Fibroblast of skin of abdomen (primary cell): ENCODE results near the gene CNDP1.

ENCODE experiments used
- DNase-seq: peaks from one replicate; pipeline ENCODE4 v3.0.0-alpha.2; 2013

CNDP1 gene

DNA sequence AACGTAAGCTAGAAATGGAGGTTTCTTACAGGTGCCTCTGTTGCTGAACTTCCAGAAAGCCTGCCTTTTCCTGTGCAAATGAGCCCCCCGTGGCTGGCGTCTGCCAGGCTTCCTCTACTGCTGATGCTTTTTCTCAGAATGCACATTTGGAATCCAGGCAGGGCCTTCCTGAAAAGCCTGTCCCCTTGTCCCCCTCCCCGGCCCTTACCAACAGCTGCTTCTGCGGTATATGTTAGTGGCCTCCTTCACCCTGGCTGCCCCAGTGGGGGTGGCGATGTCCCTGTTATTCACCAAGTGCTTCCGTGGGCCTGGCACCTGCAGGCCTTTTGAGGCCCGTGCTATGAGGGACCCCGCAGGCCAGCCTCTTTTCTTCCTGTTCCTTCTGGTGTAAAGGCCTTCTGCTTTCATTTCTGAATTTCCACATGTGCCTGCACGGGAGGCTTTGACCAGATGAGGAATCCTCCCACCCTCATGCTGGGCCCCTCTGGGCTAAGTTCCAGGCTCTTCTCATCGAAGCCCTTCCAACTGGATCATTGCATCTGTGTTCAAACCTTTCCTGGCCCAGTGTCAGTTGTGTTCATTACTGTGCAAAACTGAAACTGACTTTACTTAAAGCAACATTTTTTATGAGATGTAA is 27.7 kb upstream of the CNDP1 start:
- DNase-seq, result peak; percentile 52

DNA sequence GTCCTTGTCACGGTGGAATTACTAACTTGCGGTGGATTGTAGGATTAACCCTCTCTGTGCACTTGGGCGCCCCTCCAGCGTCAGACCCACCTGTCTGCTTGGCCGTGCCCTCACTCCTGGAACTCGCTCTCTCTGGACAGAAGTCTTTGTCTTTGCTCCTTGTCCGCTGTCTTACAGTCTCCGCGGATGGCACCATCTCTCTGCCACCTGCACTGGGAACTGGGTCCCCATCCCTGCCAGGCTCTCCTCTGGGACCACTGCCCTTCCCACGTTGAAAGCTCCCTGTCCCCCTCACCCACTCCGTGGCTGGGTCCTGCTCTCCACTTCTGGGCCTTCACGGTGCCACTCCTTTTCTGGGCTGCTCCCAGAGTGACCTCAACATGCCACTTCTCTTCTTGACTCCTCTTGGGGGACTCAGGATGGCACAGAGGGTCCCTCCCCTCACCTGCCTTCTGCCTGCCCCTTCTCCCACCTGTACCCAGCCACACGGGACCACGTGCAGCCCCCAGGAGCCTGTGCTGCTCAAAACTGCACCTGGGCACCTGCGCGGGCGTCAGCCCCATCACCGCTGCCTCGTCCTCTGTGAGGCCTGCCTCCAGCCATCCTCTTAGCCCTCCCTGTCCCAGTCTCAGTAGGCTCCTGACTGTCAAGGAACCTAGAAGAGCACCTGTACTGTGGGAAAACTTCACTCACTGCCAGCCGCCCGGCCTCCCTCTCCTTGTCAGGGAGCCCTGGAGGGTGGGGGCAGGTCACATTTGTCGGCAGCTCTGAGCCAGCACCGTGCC is 27.0 kb upstream of the CNDP1 start:
- no peak for DNase-seq

DNA sequence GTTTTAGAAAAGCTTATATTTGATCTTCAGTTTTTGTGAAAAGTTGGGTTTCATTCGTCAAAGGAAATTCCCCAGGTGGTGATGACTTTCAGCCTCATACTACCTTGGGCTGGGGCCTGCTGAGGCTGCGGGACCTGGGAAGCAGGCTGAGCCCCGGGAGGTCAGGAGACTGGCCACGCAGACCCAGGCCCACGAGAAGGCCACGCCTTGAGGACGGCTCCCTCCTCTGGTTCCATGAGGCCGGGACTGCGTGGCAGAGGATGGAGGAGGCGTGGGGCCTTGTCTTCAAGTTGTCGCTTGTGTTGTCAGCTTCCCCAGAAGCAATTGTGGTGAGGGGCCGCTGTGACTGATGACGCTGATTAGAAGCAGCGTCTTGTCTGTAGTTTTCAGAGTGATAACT is 26.4 kb upstream of the CNDP1 start:
- no peak for DNase-seq

DNA sequence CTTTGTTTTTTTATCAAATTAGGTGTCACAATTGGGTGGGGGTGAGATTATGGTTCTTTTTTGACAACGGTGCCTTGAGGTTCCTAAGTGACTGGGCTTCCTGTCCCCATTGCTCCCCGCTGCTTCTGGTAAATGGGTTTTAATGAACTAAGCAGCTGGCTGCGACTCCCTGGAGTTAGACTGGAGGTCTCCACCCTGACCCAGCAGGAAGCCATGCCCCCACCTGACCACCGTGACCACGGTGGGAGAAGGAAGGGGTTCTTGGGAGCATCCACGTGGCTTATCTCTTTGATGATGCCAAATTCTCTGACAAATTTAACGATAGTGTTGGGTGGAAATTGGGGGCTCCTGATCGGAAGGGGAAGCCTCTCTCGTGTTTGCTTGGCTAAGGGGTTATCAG is 25.9 kb upstream of the CNDP1 start:
- no peak for DNase-seq

DNA sequence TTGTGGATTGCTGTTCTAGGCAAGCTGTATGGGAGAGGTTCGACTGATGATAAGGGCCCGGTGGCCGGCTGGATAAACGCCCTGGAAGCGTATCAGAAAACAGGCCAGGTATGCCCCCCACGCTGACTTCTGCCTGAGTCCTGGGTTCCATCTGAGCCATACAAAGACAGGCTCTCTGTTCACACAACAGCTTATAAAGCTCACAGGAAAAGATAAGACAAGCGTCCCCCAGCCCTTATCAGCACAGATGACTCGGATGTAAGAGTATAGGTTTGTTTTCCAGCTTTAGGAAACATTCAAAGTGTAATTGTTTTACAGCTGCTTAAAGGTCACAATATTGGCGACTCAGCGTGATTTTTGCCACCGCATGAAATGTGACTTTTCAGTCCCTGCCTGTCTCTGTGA is 25.5 kb upstream of the CNDP1 start:
- no peak for DNase-seq

DNA sequence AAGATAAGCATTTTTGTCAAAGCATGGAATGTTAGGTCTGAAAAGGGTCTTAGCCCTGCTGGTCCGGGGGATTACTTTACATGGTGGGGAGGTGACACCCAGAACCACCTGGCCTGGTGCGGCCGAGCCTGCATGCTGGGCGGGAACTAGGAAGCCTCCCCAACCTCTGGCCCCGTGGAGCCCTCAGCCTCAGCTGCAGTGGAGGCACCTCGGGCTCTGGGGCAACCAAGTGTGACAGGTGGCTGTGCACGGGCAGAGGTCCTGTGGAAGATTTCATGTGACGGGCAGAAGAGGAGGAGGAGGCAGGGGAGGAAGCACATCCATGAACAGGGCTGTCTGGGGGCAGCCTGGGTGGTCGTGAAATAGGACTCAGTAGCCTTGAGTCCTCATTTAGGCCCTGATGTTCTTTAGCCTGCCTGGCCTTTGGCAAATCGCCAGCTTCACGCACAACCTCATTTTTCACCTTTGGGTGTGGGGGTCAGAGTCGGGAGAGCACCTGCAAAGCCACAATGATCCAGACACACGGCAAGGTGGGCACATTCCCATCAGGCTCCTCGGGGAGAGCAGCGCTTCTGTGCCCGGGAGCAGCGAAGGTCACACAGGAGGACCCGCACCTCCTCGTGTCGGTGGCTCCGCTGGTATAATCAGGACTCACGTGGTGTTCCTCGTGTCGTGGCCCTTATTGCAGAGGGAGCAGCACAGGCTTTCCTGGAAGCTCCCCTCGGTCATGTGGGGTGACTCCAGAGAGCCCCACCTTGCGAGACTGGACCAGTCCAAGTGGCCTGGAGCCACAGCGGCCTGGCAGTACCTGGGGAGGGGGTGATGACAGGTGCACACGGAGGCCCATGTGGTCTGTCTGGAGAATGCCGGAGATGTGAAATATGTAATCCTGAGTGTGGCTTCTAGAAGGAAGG is 24.2 kb upstream of the CNDP1 start:
- no peak for DNase-seq

DNA sequence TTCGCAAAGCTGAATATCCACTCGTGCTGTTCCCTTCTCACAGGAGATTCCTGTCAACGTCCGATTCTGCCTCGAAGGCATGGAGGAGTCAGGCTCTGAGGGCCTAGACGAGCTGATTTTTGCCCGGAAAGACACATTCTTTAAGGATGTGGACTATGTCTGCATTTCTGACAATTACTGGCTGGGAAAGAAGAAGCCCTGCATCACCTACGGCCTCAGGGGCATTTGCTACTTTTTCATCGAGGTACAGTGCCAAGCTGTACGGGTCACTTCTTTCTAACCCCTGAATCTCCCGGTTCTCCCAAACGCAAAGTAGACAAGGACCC is 23.6 kb upstream of the CNDP1 start:
- DNase-seq, result no peak

DNA sequence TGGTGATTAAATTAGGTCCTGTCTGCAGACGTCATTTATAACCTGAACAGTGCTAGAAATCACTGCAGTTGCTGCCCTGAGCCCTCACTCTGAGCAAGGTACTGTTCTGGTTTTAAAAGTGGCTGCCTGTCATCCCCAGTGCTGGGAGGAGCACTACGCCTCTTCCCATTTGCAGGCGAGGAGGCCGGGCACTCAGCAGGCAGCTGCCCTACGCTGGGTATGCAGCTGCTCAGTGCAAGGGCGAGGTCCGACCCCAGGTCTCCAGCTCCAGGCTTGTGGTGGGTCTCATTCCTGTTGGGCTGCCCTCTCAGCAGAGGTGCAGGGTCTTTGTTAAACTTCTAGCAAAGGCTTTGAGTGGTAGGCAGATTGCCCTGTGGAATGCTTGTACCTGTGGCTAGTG is 22.5 kb upstream of the CNDP1 start:
- DNase-seq, result no peak

DNA sequence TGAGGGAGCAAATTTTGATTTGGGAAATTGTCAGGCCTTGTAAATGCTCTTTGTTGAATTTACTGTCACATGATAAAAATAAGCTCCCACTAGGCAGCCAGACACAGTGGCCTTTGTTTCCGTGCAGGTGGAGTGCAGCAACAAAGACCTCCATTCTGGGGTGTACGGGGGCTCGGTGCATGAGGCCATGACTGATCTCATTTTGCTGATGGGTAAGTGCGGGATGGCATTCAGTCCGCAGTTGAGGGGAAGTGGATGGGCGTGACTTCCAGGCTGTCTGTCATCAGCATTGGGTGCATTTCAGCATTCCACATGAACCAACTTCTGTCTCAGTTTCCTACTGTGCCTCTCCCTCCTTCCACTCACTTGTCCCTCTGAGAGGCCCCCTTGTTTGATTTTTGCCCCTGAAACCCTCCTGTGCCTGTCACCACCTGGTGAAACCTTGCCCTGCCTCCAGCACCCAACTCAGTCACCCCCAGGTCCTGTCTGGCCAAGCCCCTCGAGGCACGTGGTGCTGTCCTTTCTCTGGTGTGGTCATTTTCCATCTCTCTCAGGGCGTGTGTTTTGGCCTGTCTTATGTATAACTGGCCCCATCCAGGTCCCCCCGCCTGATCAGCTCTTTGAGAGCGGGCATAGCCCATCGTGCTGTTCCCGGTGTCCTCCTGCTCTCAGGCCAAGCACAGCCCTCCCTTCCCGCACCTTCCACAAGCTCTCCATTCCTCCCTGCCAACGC is 21.8 kb upstream of the CNDP1 start:
- no peak for DNase-seq

DNA sequence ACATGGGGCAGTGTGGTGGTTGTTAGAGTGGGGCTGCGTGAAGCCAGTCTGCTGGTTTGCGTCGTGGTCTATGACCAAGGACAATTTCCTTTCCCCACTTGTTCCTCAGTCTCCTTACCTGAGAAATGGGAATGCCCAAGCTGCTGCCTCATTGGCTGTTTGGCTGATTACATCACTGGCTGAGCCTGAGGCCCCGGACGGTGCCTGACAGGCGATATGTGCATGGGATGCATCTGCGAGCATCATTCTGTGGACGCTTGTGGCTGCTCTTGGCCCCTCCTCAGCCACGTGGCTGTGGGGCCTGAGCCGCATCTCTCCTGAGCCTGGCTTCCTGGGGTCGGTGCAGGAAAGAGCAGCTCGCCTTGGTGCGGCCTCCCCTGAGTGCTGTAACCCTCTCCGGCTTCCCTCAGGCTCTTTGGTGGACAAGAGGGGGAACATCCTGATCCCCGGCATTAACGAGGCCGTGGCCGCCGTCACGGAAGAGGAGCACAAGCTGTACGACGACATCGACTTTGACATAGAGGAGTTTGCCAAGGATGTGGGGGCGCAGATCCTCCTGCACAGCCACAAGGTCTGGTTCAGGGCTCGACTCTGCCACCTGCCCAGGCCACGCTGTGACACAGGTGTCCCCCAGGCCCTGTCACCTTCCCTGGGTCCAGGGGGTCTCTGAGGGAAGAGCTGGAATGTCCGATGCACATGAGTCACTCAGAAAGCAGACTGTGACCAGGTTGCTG is 21.0 kb upstream of the CNDP1 start:
- DNase-seq, result no peak

DNA sequence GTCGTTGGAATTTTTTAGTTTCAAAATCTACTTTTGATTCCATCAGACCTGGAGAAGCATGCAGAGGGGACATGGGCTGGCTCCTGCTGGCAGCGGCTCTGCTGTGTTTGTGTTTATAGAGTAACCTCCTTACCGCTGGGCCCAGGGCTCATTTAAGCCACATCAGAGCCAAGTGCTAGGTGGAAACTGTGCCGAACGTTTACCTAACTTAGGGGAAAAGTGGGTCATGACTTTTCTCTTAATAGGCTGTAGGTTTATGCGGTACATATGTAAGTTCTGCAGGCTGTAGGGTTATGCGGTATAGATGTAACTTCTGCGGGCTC is 20.5 kb upstream of the CNDP1 start:
- no peak for DNase-seq

DNA sequence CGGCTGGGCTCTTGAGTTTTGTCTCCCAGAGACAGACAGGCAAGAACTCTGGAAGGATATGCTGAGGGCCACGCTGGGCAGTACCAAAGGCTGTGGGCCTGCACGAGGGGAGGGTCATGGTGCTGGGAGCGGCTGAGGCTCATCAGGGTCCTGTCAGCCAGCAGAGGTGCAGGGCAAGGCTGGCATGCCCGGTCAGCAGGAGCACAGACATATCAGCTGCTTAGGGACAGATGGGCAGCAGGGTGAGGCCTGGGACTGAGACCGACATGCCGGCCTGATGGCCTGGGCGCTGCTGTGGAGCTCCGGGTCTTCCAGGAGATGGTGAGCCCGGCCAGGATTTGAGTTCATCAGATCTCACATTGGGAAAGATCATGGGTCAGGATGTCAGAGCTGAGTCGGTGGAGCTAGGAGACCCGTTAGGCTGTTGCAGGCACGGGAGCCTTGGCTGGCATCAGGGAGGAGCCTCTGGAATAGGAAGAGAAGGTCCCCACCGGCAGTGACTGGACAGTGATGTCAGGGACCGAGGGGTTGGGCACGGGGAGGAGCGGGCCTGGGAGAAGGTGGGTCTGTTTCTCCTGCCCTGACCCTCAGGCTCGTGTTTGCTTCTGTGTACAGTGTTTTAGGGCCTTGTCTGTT is 19.3 kb upstream of the CNDP1 start:
- DNase-seq, result no peak

DNA sequence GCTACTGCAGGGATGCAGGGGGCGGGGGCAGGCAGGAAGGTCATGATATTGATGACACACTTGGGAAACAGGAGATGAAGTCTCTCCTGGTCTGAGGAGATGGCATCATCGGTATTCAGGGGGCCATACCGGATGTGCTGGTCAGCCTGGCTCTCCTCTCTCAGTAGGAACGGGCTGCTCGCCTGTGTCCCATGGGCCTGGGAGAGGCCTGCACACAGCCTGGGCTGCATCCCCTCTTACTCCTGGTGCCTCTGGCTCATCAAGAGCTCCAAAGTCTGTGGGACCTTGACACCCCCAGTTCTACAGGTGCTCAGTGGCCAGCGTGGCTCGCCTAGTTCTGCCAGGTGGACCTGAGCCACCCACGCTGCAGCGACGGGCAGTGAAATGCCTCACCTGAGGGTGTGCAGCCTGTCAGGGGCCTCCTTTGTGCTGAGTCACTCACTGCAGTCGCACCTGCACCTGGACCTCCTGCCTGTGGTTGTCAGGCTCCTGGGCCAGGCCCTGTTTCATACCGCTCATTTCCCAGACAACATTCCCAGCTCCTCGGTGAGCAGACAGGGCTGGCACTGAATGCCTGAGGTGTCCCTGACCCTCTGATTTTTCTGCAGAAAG is 18.6 kb upstream of the CNDP1 start:
- no peak for DNase-seq

DNA sequence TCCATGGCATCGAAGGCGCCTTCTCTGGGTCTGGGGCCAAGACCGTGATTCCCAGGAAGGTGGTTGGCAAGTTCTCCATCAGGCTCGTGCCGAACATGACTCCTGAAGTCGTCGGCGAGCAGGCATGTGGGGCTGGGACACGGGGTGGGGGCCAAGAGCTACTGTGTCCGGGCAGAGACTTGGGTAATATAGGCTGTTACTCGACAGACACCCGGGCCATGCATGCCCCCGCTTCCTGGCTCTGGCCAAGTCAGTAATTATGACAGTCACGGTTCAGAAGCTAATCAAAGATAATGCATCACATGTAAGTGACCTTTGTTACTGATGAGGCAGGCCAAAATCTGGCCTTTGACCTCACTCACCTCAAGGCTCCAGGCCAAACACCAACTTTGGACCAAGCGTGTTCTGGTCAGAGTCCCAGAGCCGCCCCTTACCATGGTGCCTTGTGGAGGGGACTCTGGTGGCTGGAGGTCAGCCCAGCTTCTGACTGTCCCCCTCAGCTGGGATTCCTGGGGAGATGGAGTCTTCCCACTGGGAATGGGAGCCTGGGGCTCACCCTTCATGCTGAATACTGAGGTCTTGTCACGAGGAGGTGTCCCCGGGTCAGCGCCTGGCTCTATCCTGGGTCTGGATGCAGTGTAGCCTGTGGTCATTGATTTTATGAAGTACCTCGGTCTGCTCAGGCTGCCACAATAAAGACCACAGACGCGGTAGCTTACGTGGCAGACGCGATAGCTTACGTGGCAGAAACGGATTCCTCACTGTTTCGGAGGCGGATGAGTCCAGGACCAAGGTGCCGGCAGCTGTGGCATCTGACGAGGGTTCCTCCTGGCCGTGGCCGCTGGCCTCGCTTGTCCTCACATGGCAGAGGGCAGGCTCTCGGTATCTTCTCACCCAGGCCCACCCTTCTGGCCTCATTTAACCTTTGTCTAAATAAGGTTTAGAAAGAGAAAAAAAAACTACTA is 17.7 kb upstream of the CNDP1 start:
- DNase-seq, result no peak

DNA sequence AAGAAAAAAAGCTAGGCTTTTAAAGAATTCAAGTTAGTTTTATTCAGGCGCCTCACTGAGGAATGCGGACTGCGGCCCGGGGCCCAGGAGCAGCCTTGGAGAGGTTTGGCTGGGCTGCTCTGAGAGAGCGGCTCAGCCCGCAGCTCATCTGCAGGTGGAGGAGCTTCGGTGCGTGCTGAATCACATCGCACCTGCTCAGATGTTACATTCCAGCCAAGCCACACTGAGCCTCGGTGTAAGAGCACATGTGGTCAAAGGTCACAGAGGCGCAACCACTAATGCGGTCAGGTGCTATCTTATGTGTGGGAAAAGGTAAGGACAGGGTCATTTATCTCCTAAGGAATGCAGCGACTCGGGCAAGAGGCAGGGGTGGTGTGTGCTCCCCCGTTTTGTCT is 17.1 kb upstream of the CNDP1 start:
- DNase-seq, result no peak

DNA sequence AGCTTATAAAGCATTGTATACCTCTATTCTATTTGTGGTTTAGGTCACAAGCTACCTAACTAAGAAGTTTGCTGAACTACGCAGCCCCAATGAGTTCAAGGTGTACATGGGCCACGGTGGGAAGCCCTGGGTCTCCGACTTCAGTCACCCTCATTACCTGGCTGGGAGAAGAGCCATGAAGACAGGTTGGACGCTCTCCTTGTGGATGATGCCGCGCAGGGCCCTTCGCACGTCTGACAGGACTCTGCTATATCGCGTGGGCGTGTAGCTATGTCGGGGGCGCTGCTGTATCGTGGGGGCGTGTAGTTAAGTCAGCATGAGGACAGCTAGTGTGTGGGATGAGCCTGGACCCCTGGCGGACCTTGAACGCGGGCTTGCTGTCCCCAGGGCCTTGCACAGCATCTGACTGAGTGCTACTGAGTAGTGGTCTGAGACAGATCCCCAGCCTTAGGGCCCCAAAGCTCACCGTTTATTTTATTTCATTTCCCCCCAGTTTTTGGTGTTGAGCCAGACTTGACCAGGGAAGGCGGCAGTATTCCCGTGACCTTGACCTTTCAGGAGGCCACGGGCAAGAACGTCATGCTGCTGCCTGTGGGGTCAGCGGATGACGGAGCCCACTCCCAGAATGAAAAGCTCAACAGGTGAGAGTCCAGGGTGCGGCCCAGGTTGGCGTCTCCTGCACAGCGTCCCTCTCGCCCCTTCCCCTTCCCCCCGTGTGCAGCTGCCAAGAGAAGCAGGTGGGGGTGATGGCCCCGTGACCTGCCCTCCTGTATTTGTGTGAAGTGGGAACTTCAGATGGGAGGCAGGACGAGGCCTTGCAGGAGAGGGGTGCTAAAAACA is 15.6 kb upstream of the CNDP1 start:
- DNase-seq, result no peak

DNA sequence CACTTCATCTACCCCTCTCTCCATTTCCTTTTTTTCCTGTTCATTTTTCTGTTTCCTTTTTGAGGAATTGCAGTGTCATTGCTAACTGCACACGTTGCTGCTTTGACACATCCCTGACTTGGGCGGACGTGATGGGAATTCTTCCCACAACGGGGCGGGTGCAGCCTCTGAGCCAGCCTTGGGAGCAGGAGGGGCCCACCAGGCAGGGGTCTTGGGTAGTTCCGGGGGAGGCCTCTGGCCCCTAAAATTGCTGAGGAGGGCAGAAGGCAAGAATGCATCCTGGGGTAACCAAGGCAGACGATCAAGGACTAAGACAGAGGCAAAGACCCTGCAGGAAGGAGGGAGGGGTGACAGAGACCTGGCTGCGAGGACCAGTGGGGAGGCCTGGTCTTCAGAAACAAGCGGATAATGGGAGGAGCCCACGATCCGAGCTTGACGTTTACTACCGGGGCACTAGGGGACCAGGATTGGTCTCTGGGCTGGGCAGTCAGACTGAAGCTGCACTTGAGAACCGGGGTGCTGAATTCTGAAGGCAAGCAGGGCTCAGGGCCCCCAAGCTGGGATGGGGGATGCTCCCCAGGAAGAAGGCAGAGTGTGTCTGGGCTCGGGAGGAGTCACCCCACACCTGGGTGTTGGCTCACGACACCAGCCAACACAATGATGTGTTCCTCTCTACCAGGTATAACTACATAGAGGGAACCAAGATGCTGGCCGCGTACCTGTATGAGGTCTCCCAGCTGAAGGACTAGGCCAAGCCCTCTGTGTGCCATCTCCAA is 14.8 kb upstream of the CNDP1 start:
- no peak for DNase-seq

DNA sequence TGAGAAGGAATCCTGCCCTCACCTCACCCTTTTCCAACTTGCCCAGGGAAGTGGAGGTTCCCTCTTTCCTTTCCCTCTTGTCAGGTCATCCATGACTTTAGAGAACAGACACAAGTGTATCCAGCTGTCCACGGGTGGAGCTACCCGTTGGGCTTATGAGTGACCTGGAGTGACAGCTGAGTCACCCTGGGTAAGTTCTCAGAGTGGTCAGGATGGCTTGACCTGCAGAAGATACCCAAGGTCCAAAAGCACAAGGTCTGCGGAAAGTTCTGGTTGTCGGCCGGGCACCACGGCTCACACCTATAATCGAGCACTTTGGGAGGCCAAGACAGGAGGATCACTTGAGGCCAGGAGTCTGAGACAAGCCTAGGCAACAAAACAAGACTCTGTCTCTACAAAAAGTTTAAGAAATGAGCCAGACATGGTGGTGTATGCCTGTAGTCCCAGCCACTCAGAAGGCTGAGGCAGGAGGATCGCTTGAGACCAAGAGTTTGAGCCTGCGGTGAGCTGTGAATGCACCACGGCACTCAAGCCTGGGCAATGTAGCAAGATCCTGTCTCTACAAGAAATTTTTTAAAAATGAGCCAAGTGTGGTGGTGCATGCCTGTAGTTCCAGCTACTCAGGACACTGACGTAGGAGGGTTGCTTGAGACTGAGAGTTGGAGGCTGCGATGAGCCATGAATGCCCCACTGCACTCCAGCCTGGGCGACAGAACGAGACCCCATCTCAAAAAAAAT is 14.0 kb upstream of the CNDP1 start:
- DNase-seq, result no peak
